CD14-positive monocyte (primary cell): ENCODE data around the gene USE1. TPM values are rescaled to one million over a fixed set of nuclear protein-coding genes. Genes with fewer than 3 reads are reported as not detected.

ENCODE experiments used
- DNase-seq, 3 donors: peaks; one replicate each; pipeline ENCODE4 v3.0.0-alpha.2; 2011 to 2022
- H2AFZ ChIP-seq: 2 replicates; pipeline ENCODE4 v1.6.0; 2012; ENCODE audit warnings: mild to moderate bottlenecking, low read depth, low read length, inconsistent platforms; ENCODE audit not compliant: insufficient read depth, poor library complexity, severe bottlenecking
- H3K27ac ChIP-seq, 2 donors: 1 replicate in 1 of 2; 2 replicates in 1 of 2; pipeline ENCODE4 v1.5.1; 2012 to 2013; ENCODE audit warnings: low read length in 2 of 2, control low read depth in 1 of 2, inconsistent platforms in 1 of 2, low read depth in 1 of 2, mild to moderate bottlenecking in 1 of 2
- H3K27me3 ChIP-seq, 2 donors: one replicate each; pipeline versions ENCODE4 v1.6.0 to v1.6.1; 2011 to 2013; ENCODE audit warnings: low read length in 2 of 2; ENCODE audit not compliant: control insufficient read depth in 2 of 2, insufficient read depth in 2 of 2
- H3K36me3 ChIP-seq, 2 donors: replicated peaks in 1 of 2; 1 replicate in 1 of 2; 2 replicates in 1 of 2; pipeline versions ENCODE4 v1.5.1 to v1.6.1; 2012 to 2013; ENCODE audit warnings: low read length in 2 of 2, control low read depth in 1 of 2, inconsistent platforms in 1 of 2, mild to moderate bottlenecking in 1 of 2; ENCODE audit not compliant: insufficient read depth in 2 of 2, control insufficient read depth in 1 of 2
- H3K4me1 ChIP-seq, 2 donors: 1 replicate in 1 of 2; 2 replicates in 1 of 2; pipeline versions ENCODE4 v1.5.1 to v1.6.1; 2012 to 2013; ENCODE audit warnings: low read length in 2 of 2, control low read depth in 1 of 2, inconsistent platforms in 1 of 2, mild to moderate bottlenecking in 1 of 2, moderate library complexity in 1 of 2; ENCODE audit not compliant: insufficient read depth in 2 of 2, control insufficient read depth in 1 of 2
- H3K4me2 ChIP-seq: replicated peaks from 2 replicates; pipeline ENCODE3; 2012; ENCODE audit warnings: low read length, moderate library complexity, mild to moderate bottlenecking; ENCODE audit not compliant: poor library complexity, severe bottlenecking; ENCODE audit errors: extremely low read depth
- H3K4me3 ChIP-seq, 3 experiments: fragments of 200-600 bp in 1 of 3; sonication (generic) in 1 of 3; replicated peaks in 1 of 3; 1 replicate in 2 of 3; 2 replicates in 1 of 3; pipeline ENCODE4 v1.5.1; 2011 to 2013; ENCODE audit warnings: low read length in 3 of 3, mild to moderate bottlenecking in 3 of 3, control low read depth in 2 of 3, low read depth in 2 of 3, inconsistent platforms in 1 of 3, moderate library complexity in 1 of 3
- H3K79me2 ChIP-seq: 2 replicates; pipeline ENCODE4 v1.6.0; 2012; ENCODE audit warnings: mild to moderate bottlenecking, control low read depth, inconsistent platforms, low read length, moderate library complexity; ENCODE audit not compliant: insufficient read depth
- H3K9ac ChIP-seq: 2 replicates; pipeline ENCODE4 v1.6.0; 2017; ENCODE audit warnings: low read length, mild to moderate bottlenecking; ENCODE audit not compliant: insufficient read depth, poor library complexity, severe bottlenecking
- H3K9me3 ChIP-seq, 2 donors: replicated peaks in 1 of 2; 1 replicate in 1 of 2; 2 replicates in 1 of 2; pipeline versions ENCODE4 v1.5.1 to v1.6.1; 2012 to 2013; ENCODE audit warnings: low read length in 2 of 2, control low read depth in 1 of 2; ENCODE audit not compliant: control insufficient read depth in 1 of 2, insufficient read depth in 1 of 2
- H4K20me1 ChIP-seq: 2 replicates; pipeline ENCODE4 v1.6.0; 2012; ENCODE audit warnings: mild to moderate bottlenecking, low read length, control low read depth, moderate library complexity; ENCODE audit not compliant: insufficient read depth
- H3K27ac Mint-ChIP-seq, 7 donors: one replicate each; pipeline ENCODE4 v1.8.0; 2020; ENCODE audit warnings: mild to moderate bottlenecking in 7 of 7, mixed read lengths in 7 of 7, moderate library complexity in 6 of 7, inconsistent platforms in 2 of 7
- H3K27me3 Mint-ChIP-seq, 3 donors: one replicate each; pipeline ENCODE4 v1.8.0; 2021 to 2022; ENCODE audit warnings: low read depth in 3 of 3, mild to moderate bottlenecking in 3 of 3, mixed read lengths in 3 of 3, moderate library complexity in 3 of 3, inconsistent platforms in 1 of 3
- H3K36me3 Mint-ChIP-seq, 2 donors: one replicate each; pipeline ENCODE4 v1.8.0; 2020; ENCODE audit warnings: mixed read lengths in 2 of 2, inconsistent platforms in 1 of 2, mild to moderate bottlenecking in 1 of 2
- H3K4me1 Mint-ChIP-seq: one replicate; pipeline ENCODE4 v1.8.0; 2020; ENCODE audit warnings: mild to moderate bottlenecking, mixed read lengths
- H3K4me3 Mint-ChIP-seq, 2 donors: one replicate each; pipeline ENCODE4 v1.8.0; 2020; ENCODE audit warnings: mild to moderate bottlenecking in 2 of 2, mixed read lengths in 2 of 2, moderate library complexity in 1 of 2
- H3K9me3 Mint-ChIP-seq, 7 donors: one replicate each; pipeline ENCODE4 v1.8.0; 2020 to 2022; ENCODE audit warnings: mixed read lengths in 7 of 7, mild to moderate bottlenecking in 6 of 7, moderate library complexity in 6 of 7, inconsistent platforms in 2 of 7
- CTCF ChIP-seq: fragments of 200-600 bp; IDR thresholded peaks from one replicate; pipeline ENCODE4 v1.8.0; 2022; ENCODE audit warnings: antibody characterized with exemption, mild to moderate bottlenecking
- WGBS: methylation state at CpG from one replicate; pipeline ENCODE4 v1.1.5; 2013; ENCODE audit warnings: missing lambda C conversion rate; ENCODE audit not compliant: insufficient coverage; 5-methylcytosine and 5-hydroxymethylcytosine counted together
- intact Hi-C, 2 donors: fragments of 100-400 bp; cut with micrococcal nuclease; formaldehyde crosslinking; loops; one replicate each; pipeline versions ENCODE4 v1.15.0 to v1.15.1; 2023
- polyA plus RNA-seq, 3 donors: library from polyadenylated mRNA; depleted of rRNA in 1 of 3; unstranded in 2 of 3; stranded (reverse) in 1 of 3; fragments of 300-500 nt in 2 of 3; fragments of >200 nt in 1 of 3; fragmentation: Illumina TruSeq in 2 of 3; gene quantifications; 1 replicate in 2 of 3; 2 replicates in 1 of 3; pipeline ENCODE4 v1.2.3, GENCODE V29; 2012 to 2021

Gene USE1
- polyA plus RNA-seq, 3 donors: 26.5 to 39.8 (median 29.7) TPM

- Histone ChIP-seq H3K79me2 (no peaks in the 10 kb centered on the region), H3K4me2 (no peak overlapping the region), H4K20me1 (no peaks in the 10 kb centered on the region), H3K4me3 (no peak overlapping the region), H3K27ac (no peak overlapping the region), H3K9ac (no peak overlapping the region), H3K4me1 (no peaks in the 10 kb centered on the region), H3K36me3 (no peaks in the 10 kb centered on the region), H3K27me3 (no peaks in the 10 kb centered on the region), H2AFZ (no peak overlapping the region), H3K9me3 (no peaks in the 10 kb centered on the region)
- peaks cover 0 to 4% (median 2%) of the 10 kb centered on the region in 3 donors for H3K27me3 Mint-ChIP-seq
- DNase-seq: no peak
- peaks cover 0 to 2% (median 0%) of the 10 kb centered on the region in 7 donors for H3K9me3 Mint-ChIP-seq
- TF ChIP-seq CTCF: no peak
- intact Hi-C loops: loop anchor here in 1 of 2 donors (2.0 to 10.0 kb wide), 2 partner anchors 23 to 595 kb away; partner anchors contain the start of gene RPL18A
- WGBS: no CpG with 5 or more reads among the region's 1 CpG
- no peak overlapping the region for H3K4me3 Mint-ChIP-seq
- no peak overlapping the region for H3K27ac Mint-ChIP-seq
- peaks cover 10% of the 10 kb centered on the region for H3K4me1 Mint-ChIP-seq
- no peaks in the 10 kb centered on the region for H3K36me3 Mint-ChIP-seq
Measured at GRCh38 chr19:17259934-17260333, 44.8 kb downstream of the USE1 start.

GRCh38 chr19:17260842-17261325, 45.7 kb downstream of the USE1 start:
- no peak overlapping the region for H3K27ac Mint-ChIP-seq

More at GRCh38 chr19:17260842-17261325, 45.7 kb downstream of the USE1 start:
- no peak overlapping the region for H3K4me3 ChIP-seq
- no peaks in the 10 kb centered on the region for H3K79me2 ChIP-seq
- no peaks in the 10 kb centered on the region for H3K36me3 ChIP-seq
- peak; percentile 96 for TF ChIP-seq CTCF
- 34% methylated on average over 14 of the region's 15 CpGs for WGBS
- H3K27me3 ChIP-seq: no peaks in the 10 kb centered on the region
- no peaks in the 10 kb centered on the region for H3K9me3 ChIP-seq
- H3K9ac ChIP-seq: no peak overlapping the region
- no peak overlapping the region for H2AFZ ChIP-seq
- no peaks in the 10 kb centered on the region for H3K4me1 ChIP-seq
- Mint-ChIP-seq H3K9me3 (peaks cover 0 to 2% (median 0%) of the 10 kb centered on the region in 7 donors), H3K4me3 (peak overlapping the region in 1 of 2 donors; percentile 8), H3K36me3 (no peaks in the 10 kb centered on the region), H3K4me1 (peaks cover 12% of the 10 kb centered on the region), H3K27me3 (peaks cover 0 to 4% (median 2%) of the 10 kb centered on the region in 3 donors)
- peak; percentile 74 to 84 (median 75) for DNase-seq
- H3K27ac ChIP-seq: no peak overlapping the region
- intact Hi-C loops: loop anchor here in 1 of 2 donors (10.0 kb wide), 1 partner anchor 594 kb away; the partner anchor contains the start of gene RPL18A
- no peak overlapping the region for H3K4me2 ChIP-seq
- no peaks in the 10 kb centered on the region for H4K20me1 ChIP-seq
